ENCODE measurements around the gene MINDY3. TPM values are rescaled to one million over a fixed set of nuclear protein-coding genes. Genes with fewer than 3 reads are reported as not detected.

The MINDY3 gene
- total RNA-seq, 1 donor from 2014 or later, result 23.9 TPM

DNA sequence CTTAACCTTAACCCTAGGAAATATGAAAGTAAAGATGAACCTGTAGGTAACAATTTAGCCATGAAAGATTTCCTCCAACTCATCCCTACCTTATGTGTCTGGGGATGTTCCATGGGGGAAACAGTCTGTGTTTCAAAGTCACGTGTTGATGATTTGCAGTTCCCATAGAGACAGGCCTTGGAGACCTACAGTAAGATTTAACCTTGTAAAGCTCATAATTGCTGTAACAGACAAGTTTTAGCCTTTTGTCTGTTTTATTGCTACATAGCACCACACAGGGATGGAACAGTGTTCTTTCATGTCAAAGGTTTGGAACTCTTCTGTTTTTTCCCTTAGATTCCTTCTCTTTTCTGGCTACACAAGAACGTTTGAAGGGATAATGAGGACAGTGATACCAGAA lies 105.4 kb downstream of the MINDY3 start:
- Mint-ChIP-seq H3K27me3 (ENCODE audit: low read depth) (peaks cover 15% of the 10 kb centered on the region), H3K9me3 (ENCODE audit: low read depth) (no peaks in the 10 kb centered on the region), H3K4me3 (ENCODE audit: unreplicated experiment) (no peak overlapping the region), H3K4me1 (ENCODE audit: low read depth) (no peaks in the 10 kb centered on the region), H3K36me3 (ENCODE audit: low read depth) (no peaks in the 10 kb centered on the region), H3K27ac (ENCODE audit: unreplicated experiment) (no peak overlapping the region)
- no peak for DNase-seq (ENCODE audit: low spot score)
- TF ChIP-seq, protein P1, sequence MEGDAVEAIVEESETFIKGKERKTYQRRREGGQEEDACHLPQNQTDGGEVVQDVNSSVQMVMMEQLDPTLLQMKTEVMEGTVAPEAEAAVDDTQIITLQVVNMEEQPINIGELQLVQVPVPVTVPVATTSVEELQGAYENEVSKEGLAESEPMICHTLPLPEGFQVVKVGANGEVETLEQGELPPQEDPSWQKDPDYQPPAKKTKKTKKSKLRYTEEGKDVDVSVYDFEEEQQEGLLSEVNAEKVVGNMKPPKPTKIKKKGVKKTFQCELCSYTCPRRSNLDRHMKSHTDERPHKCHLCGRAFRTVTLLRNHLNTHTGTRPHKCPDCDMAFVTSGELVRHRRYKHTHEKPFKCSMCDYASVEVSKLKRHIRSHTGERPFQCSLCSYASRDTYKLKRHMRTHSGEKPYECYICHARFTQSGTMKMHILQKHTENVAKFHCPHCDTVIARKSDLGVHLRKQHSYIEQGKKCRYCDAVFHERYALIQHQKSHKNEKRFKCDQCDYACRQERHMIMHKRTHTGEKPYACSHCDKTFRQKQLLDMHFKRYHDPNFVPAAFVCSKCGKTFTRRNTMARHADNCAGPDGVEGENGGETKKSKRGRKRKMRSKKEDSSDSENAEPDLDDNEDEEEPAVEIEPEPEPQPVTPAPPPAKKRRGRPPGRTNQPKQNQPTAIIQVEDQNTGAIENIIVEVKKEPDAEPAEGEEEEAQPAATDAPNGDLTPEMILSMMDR (IDR thresholded peaks at IDR 0.05), result no peak

DNA sequence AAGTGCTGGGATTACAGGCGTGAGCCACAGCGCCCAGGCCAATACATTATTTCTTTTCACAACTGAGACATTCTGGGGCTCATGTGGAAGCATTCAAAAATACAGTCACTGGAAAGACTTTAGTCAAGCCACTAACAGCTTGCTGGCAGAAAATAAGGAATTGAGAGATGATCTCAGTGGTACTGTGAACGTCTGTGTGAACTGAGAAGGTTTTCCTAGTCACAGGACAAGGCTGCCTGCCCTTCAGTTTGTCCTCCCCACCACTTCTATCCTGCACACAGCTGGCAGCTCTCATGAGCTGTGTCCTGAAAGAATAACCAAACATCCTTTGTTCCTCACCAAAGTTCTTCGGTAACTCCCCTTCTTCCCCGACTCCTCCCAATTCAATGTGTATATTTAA lies 109.3 kb downstream of the MINDY3 start:
- peaks cover under 1% of the 10 kb centered on the region for H3K4me1 Mint-ChIP-seq (ENCODE audit: low read depth)
- no peaks in the 10 kb centered on the region for H3K36me3 Mint-ChIP-seq (ENCODE audit: low read depth)
- no peaks in the 10 kb centered on the region for H3K9me3 Mint-ChIP-seq (ENCODE audit: low read depth)
- no peak overlapping the region for H3K27ac Mint-ChIP-seq (ENCODE audit: unreplicated experiment)
- H3K27me3 Mint-ChIP-seq (ENCODE audit: low read depth), result peaks cover 12% of the 10 kb centered on the region
- no peak overlapping the region for H3K4me3 Mint-ChIP-seq (ENCODE audit: unreplicated experiment)
- DNase-seq (ENCODE audit: low spot score), result no peak
- TF ChIP-seq, protein P1 (IDR thresholded peaks at IDR 0.05), result no peak

GRCh38 chr10:15748126-15748525 lies 112.2 kb downstream of the MINDY3 start:
- peaks cover 8% of the 10 kb centered on the region for H3K27me3 Mint-ChIP-seq (ENCODE audit: low read depth)
- no peak overlapping the region for H3K4me3 Mint-ChIP-seq (ENCODE audit: unreplicated experiment)
- TF ChIP-seq, protein P1 (IDR thresholded peaks at IDR 0.05), result no peak

DNA sequence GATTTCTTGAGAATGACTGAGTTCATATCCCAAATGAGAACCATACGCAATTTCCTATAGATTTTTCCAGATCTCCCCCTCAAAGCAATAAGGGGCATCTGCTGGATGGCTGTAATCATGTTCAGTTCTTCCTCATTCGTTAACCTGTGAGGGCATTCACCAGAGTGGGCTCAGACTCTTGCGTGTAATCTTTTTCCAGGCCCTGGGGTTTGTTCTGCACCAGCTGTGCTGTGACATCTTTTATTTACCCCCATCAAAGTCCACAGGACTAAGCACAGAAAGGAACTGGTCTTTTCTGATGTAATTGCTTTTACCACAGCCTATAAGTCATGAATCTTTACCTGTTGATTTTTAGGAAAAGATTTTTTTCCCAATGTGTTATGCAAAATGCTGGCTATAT lies 112.7 kb downstream of the MINDY3 start:
- no peak overlapping the region for H3K4me3 Mint-ChIP-seq (ENCODE audit: unreplicated experiment)
- TF ChIP-seq, protein P1 (IDR thresholded peaks at IDR 0.05), result no peak
- H3K27ac Mint-ChIP-seq (ENCODE audit: unreplicated experiment), result no peak overlapping the region

More at GRCh38 chr10:15748126-15748525, 112.2 kb downstream of the MINDY3 start:
- Mint-ChIP-seq H3K4me1 (ENCODE audit: low read depth) (peaks cover 9% of the 10 kb centered on the region), H3K9me3 (ENCODE audit: low read depth) (no peaks in the 10 kb centered on the region), H3K27ac (ENCODE audit: unreplicated experiment) (no peak overlapping the region), H3K36me3 (ENCODE audit: low read depth) (no peaks in the 10 kb centered on the region)
- DNase-seq (ENCODE audit: low spot score), result no peak

GRCh38 chr10:15745751-15746150 lies 114.6 kb downstream of the MINDY3 start:
- Mint-ChIP-seq H3K36me3 (ENCODE audit: low read depth) (no peaks in the 10 kb centered on the region), H3K27me3 (ENCODE audit: low read depth) (peaks cover 3% of the 10 kb centered on the region), H3K9me3 (ENCODE audit: low read depth) (no peaks in the 10 kb centered on the region), H3K4me1 (ENCODE audit: low read depth) (peaks cover 10% of the 10 kb centered on the region), H3K27ac (ENCODE audit: unreplicated experiment) (no peak overlapping the region), H3K4me3 (ENCODE audit: unreplicated experiment) (no peak overlapping the region)
- TF ChIP-seq, protein P1 (IDR thresholded peaks at IDR 0.05), result no peak
- no peak for DNase-seq (ENCODE audit: low spot score)

More for the DNA sequence above, 112.7 kb downstream of the MINDY3 start:
- Mint-ChIP-seq H3K36me3 (ENCODE audit: low read depth) (no peaks in the 10 kb centered on the region), H3K4me1 (ENCODE audit: low read depth) (peaks cover 10% of the 10 kb centered on the region), H3K9me3 (ENCODE audit: low read depth) (no peaks in the 10 kb centered on the region), H3K27me3 (ENCODE audit: low read depth) (peaks cover 3% of the 10 kb centered on the region)
- no peak for DNase-seq (ENCODE audit: low spot score)

All from chondrocyte (in vitro differentiated cells).